Endothelial cell (in vitro differentiated cells): ENCODE measurements around the gene DVL1. TPM values are rescaled to one million over a fixed set of nuclear protein-coding genes. Genes with fewer than 3 reads are reported as not detected.

Experiments
- DNase-seq: peaks from one replicate; pipeline ENCODE4 v3.0.0; 2021; ENCODE audit warnings: low spot score
- H3K27ac Mint-ChIP-seq: one replicate; pipeline ENCODE4 v1.8.0; 2021; ENCODE audit warnings: mixed read lengths, inconsistent platforms; ENCODE audit not compliant: unreplicated experiment
- H3K27me3 Mint-ChIP-seq: one replicate; pipeline ENCODE4 v1.8.0; 2021; ENCODE audit warnings: mild to moderate bottlenecking, moderate library complexity, mixed read lengths, inconsistent platforms; ENCODE audit not compliant: unreplicated experiment
- H3K36me3 Mint-ChIP-seq: one replicate; pipeline ENCODE4 v1.8.0; 2021; ENCODE audit warnings: mild to moderate bottlenecking, low read depth, mixed read lengths, inconsistent platforms; ENCODE audit not compliant: unreplicated experiment
- H3K4me1 Mint-ChIP-seq: one replicate; pipeline ENCODE4 v1.8.0; 2021; ENCODE audit warnings: mild to moderate bottlenecking, mixed read lengths, inconsistent platforms; ENCODE audit not compliant: unreplicated experiment
- H3K4me3 Mint-ChIP-seq: one replicate; pipeline ENCODE4 v1.8.0; 2021; ENCODE audit warnings: mild to moderate bottlenecking, mixed read lengths, inconsistent platforms; ENCODE audit not compliant: unreplicated experiment
- H3K9me3 Mint-ChIP-seq: one replicate; pipeline ENCODE4 v1.8.0; 2021; ENCODE audit warnings: mixed read lengths, inconsistent platforms; ENCODE audit not compliant: unreplicated experiment
- CTCF ChIP-seq: fragments of 200-600 bp; sonication (generic); IDR thresholded peaks from one replicate; pipeline ENCODE4 v1.5.0; 2021; ENCODE audit warnings: antibody characterized with exemption; ENCODE audit not compliant: unreplicated experiment
- total RNA-seq: library from RNA; stranded (reverse); fragmentation: NEBNext Ultra II Directional; extraction: Animal tissue kit (Norgen Biotek cat#: 25700); gene quantifications from one replicate; pipeline ENCODE4 v1.2.1, GENCODE V29; 2021; ENCODE audit not compliant: unreplicated experiment

DVL1 gene
- total RNA-seq, 1 donor from 2014 or later: 26.7 TPM

- H3K4me1 Mint-ChIP-seq: peaks cover 15% of the 10 kb centered on the region
- no peak overlapping the region for H3K27ac Mint-ChIP-seq
- no peaks in the 10 kb centered on the region for H3K36me3 Mint-ChIP-seq
- H3K27me3 Mint-ChIP-seq: peaks cover 11% of the 10 kb centered on the region
- peak overlapping the region; percentile 92 for H3K4me3 Mint-ChIP-seq
- TF ChIP-seq CTCF: no peak
- DNase-seq: no peak
- H3K9me3 Mint-ChIP-seq: no peaks in the 10 kb centered on the region
These were observed 43.1 kb downstream of the DVL1 start for GRCh38 chr1:1306070-1306660.

DNA sequence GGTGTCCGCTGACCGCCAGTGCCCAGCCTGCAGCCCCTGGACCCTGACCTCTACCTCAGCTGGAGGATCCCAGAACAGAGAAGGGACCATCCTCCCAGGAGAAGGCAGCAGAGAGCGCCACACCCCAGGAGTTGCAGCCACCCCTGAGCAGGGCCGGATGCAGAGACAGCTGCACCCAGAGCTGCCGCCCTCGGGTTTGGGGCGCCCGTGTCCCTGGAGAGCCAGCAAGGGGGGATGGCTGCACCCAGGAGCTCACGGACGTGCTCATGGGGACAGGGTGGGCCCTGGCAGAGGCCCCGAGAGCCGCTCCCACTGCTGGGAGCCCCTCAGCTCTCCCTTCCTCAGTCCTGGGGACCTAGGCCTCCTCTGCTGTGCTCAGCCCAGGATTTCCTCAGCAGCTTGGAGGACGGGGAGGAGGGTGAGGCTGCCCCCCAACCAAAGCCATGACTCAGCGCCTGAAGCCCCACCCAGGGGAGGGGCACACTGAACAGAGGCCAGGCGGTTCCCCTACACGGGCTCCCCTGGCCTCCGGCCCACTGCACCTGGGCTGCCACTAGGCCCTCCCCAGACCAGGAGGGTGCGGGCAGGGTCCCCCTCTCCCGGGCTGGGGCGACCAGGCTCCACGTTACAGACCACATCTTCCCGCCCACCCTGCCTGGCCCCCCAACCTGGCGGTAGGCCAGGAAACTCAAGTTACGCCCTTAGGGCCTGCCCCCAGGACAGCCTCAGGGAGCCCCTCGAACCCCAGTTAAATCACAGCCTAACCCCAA lies 43.7 kb downstream of the DVL1 start:
- H3K27me3 Mint-ChIP-seq: peaks cover 13% of the 10 kb centered on the region
- peak overlapping the region; percentile 92 for H3K4me3 Mint-ChIP-seq
- no peaks in the 10 kb centered on the region for H3K36me3 Mint-ChIP-seq
- no peak for TF ChIP-seq CTCF
- H3K9me3 Mint-ChIP-seq: no peaks in the 10 kb centered on the region
- no peak for DNase-seq
- H3K27ac Mint-ChIP-seq: no peak overlapping the region
- peaks cover 15% of the 10 kb centered on the region for H3K4me1 Mint-ChIP-seq

GRCh38 chr1:1304331-1305299 lies 44.6 kb downstream of the DVL1 start:
- Mint-ChIP-seq H3K27ac (peak overlapping the region; percentile 70), H3K36me3 (no peaks in the 10 kb centered on the region), H3K4me1 (peaks cover 15% of the 10 kb centered on the region), H3K27me3 (peaks cover 13% of the 10 kb centered on the region), H3K4me3 (peak overlapping the region; percentile 73), H3K9me3 (no peaks in the 10 kb centered on the region)
- DNase-seq: peak; percentile 69
- no peak for TF ChIP-seq CTCF

- Mint-ChIP-seq H3K4me1 (peaks cover 15% of the 10 kb centered on the region), H3K27me3 (peaks cover 10% of the 10 kb centered on the region), H3K27ac (no peak overlapping the region), H3K36me3 (no peaks in the 10 kb centered on the region), H3K4me3 (no peak overlapping the region), H3K9me3 (no peaks in the 10 kb centered on the region)
- no peak for TF ChIP-seq CTCF
- DNase-seq: no peak
These were observed 45.5 kb downstream of the DVL1 start for GRCh38 chr1:1303736-1304135.
